ENCODE data around the gene AP1G2. TPM values are rescaled to one million over a fixed set of nuclear protein-coding genes. Genes with fewer than 3 reads are reported as not detected.

The AP1G2 gene
- total and polyA plus RNA-seq, 2 of the 13 experiments (the other 11 are each of a cell fraction or from before 2014, with no cell fraction given) = 96.9 to 611 TPM

GRCh38 chr14:23547924-23548323 lies 19.7 kb downstream of the AP1G2 start:
- H3K27me3 ChIP-seq (ENCODE audit: control insufficient read depth in 1 of 2, insufficient read depth in 2 of 2, low read length in 2 of 2) = no peaks in the 10 kb centered on the region; a peak in 1 of 5 replicates
- H3K9ac ChIP-seq (ENCODE audit: insufficient read depth, low read depth, low read length) = no peak overlapping the region
- in situ Hi-C loops (cut with HindIII; ENCODE audit: extremely low pct_ligation_motif_present, low pct_unique_long_range_greater_than_20kb) (no loop called here), intact Hi-C loops (cut with micrococcal nuclease; ENCODE audit: unreplicated experiment) (no loop called here)
- no peaks in the 10 kb centered on the region for H3K9me3 ChIP-seq (ENCODE audit: low read length)
- ChIA-PET POLR2A (interaction anchor here (1.2 to 2.3 kb wide), 4 partner anchors 11 to 227 kb away, joined by 4 to 6 read pairs (median 6); partner anchors contain the start of gene PABPN1), CTCF (ENCODE audit: low intra/inter-chr PET ratio, low total read pairs) (no interaction called here)
- FAIRE-seq = no peak
- WGBS (ENCODE audit: low lambda C conversion rate) = 35% methylated on average over 2 of the region's 2 CpGs
- no peak overlapping the region for H2AFZ ChIP-seq (ENCODE audit: low read length)
- no peak overlapping the region for H3K4me2 ChIP-seq (ENCODE audit: low read depth, low read length)
- H3K4me3 ChIP-seq (replicated peaks in 1 of 3; ENCODE audit: insufficient read depth in 1 of 3, low read depth in 2 of 3, low read length in 3 of 3) = no peak overlapping the region
- DNase-seq (ENCODE audit: low spot score) = no peak
- no peaks in the 10 kb centered on the region for H4K20me1 ChIP-seq (ENCODE audit: insufficient read depth, low read length)
- no peak overlapping the region for H3K27ac ChIP-seq (ENCODE audit: extremely low read length, insufficient read depth, low read length)
- no TSS peak for BruUV-seq (replicated peaks)
- H3K36me3 ChIP-seq (replicated peaks in 1 of 2; ENCODE audit: control insufficient read depth in 1 of 2, insufficient read depth in 2 of 2, low read length in 2 of 2) = no peaks in the 10 kb centered on the region
- H3K79me2 ChIP-seq (ENCODE audit: insufficient read depth, low read length) = no peaks in the 10 kb centered on the region
- H3K4me1 ChIP-seq (ENCODE audit: insufficient read depth, low read length) = peaks cover 72% of the 10 kb centered on the region
- ATAC-seq = no peak
- TF ChIP-seq ZNF441 (CRISPR knock-in tag; IDR thresholded peaks at IDR 0.05; ENCODE audit: borderline replicate concordance) (no peak), ZNF260 (CRISPR knock-in tag; IDR thresholded peaks at IDR 0.05; ENCODE audit: borderline replicate concordance, low read depth) (no peak), MTF1 (CRISPR knock-in tag; IDR thresholded peaks at IDR 0.05) (0 out of 2 replicates have a peak, but pooled peaks have one; percentile 53), NR3C1 (CRISPR knock-in tag; IDR thresholded peaks at IDR 0.05) (no peak), GPN1 (CRISPR knock-in tag; IDR thresholded peaks at IDR 0.05; ENCODE audit: borderline replicate concordance) (no peak), SMAD3 (CRISPR knock-in tag; IDR thresholded peaks at IDR 0.05) (no peak), ZNF552 (CRISPR knock-in tag; IDR thresholded peaks at IDR 0.05; ENCODE audit: borderline replicate concordance) (no peak), REXO4 (CRISPR knock-in tag; IDR thresholded peaks at IDR 0.05; ENCODE audit: borderline replicate concordance) (no peak), ATRX (CRISPR knock-in tag; IDR thresholded peaks at IDR 0.05; ENCODE audit: borderline replicate concordance) (no peak), ZNF510 (CRISPR knock-in tag; IDR thresholded peaks at IDR 0.05; ENCODE audit: low read depth) (no peak), MYPOP (CRISPR knock-in tag; IDR thresholded peaks at IDR 0.05) (no peak), MED13 (CRISPR knock-in tag; IDR thresholded peaks at IDR 0.05) (no peak), ZNF256 (CRISPR knock-in tag; conservative IDR thresholded peaks at IDR 0.05) (no peak), IKZF1 (IDR thresholded peaks at IDR 0.05) (peak; percentile 91), ZMYM2 (CRISPR knock-in tag; IDR thresholded peaks at IDR 0.05) (no peak), ZNF337 (CRISPR knock-in tag; IDR thresholded peaks at IDR 0.05; ENCODE audit: borderline replicate concordance, low read depth) (no peak), TRIM24 (CRISPR knock-in tag; IDR thresholded peaks at IDR 0.05) (no peak), ZBTB2 (CRISPR knock-in tag; IDR thresholded peaks at IDR 0.05; ENCODE audit: low read depth) (no peak), KDM4B (CRISPR knock-in tag; IDR thresholded peaks at IDR 0.05) (no peak), TMF1 (CRISPR knock-in tag; IDR thresholded peaks at IDR 0.05; ENCODE audit: low read depth) (no peak), STAG1 (CRISPR knock-in tag; IDR thresholded peaks at IDR 0.05) (no peak), HMG20B (CRISPR knock-in tag; conservative IDR thresholded peaks at IDR 0.05) (no peak), LCORL (IDR thresholded peaks at IDR 0.05) (0 out of 2 replicates have a peak, but pooled peaks have one; percentile 56), LCORL (CRISPR knock-in tag; IDR thresholded peaks at IDR 0.05) (no peak), YEATS2 (CRISPR knock-in tag; IDR thresholded peaks at IDR 0.05; ENCODE audit: borderline replicate concordance) (no peak), SP4 (CRISPR knock-in tag; IDR thresholded peaks at IDR 0.05) (0 out of 2 replicates have a peak, but pooled peaks have one; percentile 27)
- TF ChIP-seq, protein P1, sequence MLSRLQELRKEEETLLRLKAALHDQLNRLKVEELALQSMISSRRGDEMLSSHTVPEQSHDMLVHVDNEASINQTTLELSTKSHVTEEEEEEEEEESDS (CRISPR knock-in tag; IDR thresholded peaks at IDR 0.05; ENCODE audit: borderline replicate concordance) = no peak
